DND-41 (cell line): Measurements from ENCODE around the gene GDPD4.

ENCODE experiments used
- ATAC-seq: fragments of 200-7000 bp; cut with Tn5 transposase; 3 replicates; pipeline ENCODE4 v1.9.1; 2021; ENCODE audit warnings: low read depth; ENCODE audit not compliant: insufficient read depth
- DNase-seq: peaks from one replicate; pipeline ENCODE4 v3.0.0-alpha.2; 2020
- H2AFZ ChIP-seq: 2 replicates; pipeline ENCODE4 v1.6.0; 2012; ENCODE audit warnings: low read depth, low read length
- H3K27ac ChIP-seq: 2 replicates; pipeline ENCODE4 v1.5.1; 2012; ENCODE audit warnings: low read length, inconsistent platforms
- H3K27me3 ChIP-seq: fragments of 200-600 bp; sonication (generic); 2 replicates; pipeline ENCODE4 v1.6.0; 2012; ENCODE audit warnings: low read length, mild to moderate bottlenecking, inconsistent platforms; ENCODE audit not compliant: insufficient read depth, poor library complexity
- H3K36me3 ChIP-seq: 2 replicates; pipeline ENCODE4 v1.5.1; 2012; ENCODE audit warnings: low read length, inconsistent platforms; ENCODE audit not compliant: insufficient read depth
- H3K4me1 ChIP-seq: 2 replicates; pipeline ENCODE4 v1.5.1; 2012; ENCODE audit warnings: mild to moderate bottlenecking, low read length; ENCODE audit not compliant: insufficient read depth
- H3K4me2 ChIP-seq: 2 replicates; pipeline ENCODE4 v1.6.0; 2012; ENCODE audit warnings: mild to moderate bottlenecking, moderate library complexity, low read length, inconsistent platforms; ENCODE audit not compliant: insufficient read depth
- H3K4me3 ChIP-seq, 2 experiments: fragments of 200-600 bp in 1 of 2; shearing (Covaris generic) in 1 of 2; 2 replicates each; pipeline ENCODE4 v1.5.1; 2012 to 2016; ENCODE audit warnings: inconsistent platforms in 2 of 2, low read length in 2 of 2, mild to moderate bottlenecking in 2 of 2, low read depth in 1 of 2, moderate library complexity in 1 of 2
- H3K79me2 ChIP-seq: 2 replicates; pipeline ENCODE4 v1.6.0; 2012; ENCODE audit warnings: low read length, inconsistent platforms; ENCODE audit not compliant: insufficient read depth
- H3K9ac ChIP-seq: 2 replicates; pipeline ENCODE4 v1.6.0; 2012; ENCODE audit warnings: low read depth, mild to moderate bottlenecking, inconsistent platforms, low read length, moderate library complexity
- H3K9me3 ChIP-seq: 2 replicates; pipeline ENCODE4 v1.5.1; 2012; ENCODE audit warnings: low read length, moderate library complexity, mild to moderate bottlenecking, inconsistent platforms; ENCODE audit not compliant: insufficient read depth, severe bottlenecking
- H4K20me1 ChIP-seq: 2 replicates; pipeline ENCODE4 v1.6.0; 2012; ENCODE audit warnings: low read length; ENCODE audit not compliant: insufficient read depth
- CTCF ChIP-seq: IDR thresholded peaks from 2 replicates; pipeline ENCODE4 v1.5.1; 2012; ENCODE audit warnings: borderline replicate concordance, low read length, moderate library complexity, mild to moderate bottlenecking; ENCODE audit not compliant: poor library complexity, severe bottlenecking; ENCODE audit errors: extremely low read depth
- EZH2 ChIP-seq: IDR thresholded peaks from 3 replicates; pipeline ENCODE4 v1.6.1; 2012; ENCODE audit warnings: borderline replicate concordance, low read depth, mild to moderate bottlenecking, moderate library complexity, low read length, inconsistent platforms; ENCODE audit not compliant: severe bottlenecking

GDPD4 gene

GRCh38 chr11:77312107-77312506 lies 10.6 kb upstream of the GDPD4 start:
- ATAC-seq = no peak
- H3K9me3 ChIP-seq = no peaks in the 10 kb centered on the region
- no peaks in the 10 kb centered on the region for H3K4me1 ChIP-seq
- no peaks in the 10 kb centered on the region for H3K27me3 ChIP-seq
- H3K27ac ChIP-seq = no peak overlapping the region
- no peak for DNase-seq
- no peaks in the 10 kb centered on the region for H3K79me2 ChIP-seq
- no peaks in the 10 kb centered on the region for H4K20me1 ChIP-seq
- no peak overlapping the region for H3K4me2 ChIP-seq
- no peak overlapping the region for H2AFZ ChIP-seq
- H3K9ac ChIP-seq = no peak overlapping the region
- H3K4me3 ChIP-seq = no peak overlapping the region
- no peak for TF ChIP-seq CTCF
- no peak for TF ChIP-seq EZH2
- H3K36me3 ChIP-seq = no peaks in the 10 kb centered on the region

GRCh38 chr11:77311701-77312100 lies 10.2 kb upstream of the GDPD4 start:
- ATAC-seq = no peak
- Histone ChIP-seq H3K9me3 (no peaks in the 10 kb centered on the region), H3K4me2 (no peak overlapping the region), H3K36me3 (no peaks in the 10 kb centered on the region), H3K9ac (no peak overlapping the region), H3K4me1 (no peaks in the 10 kb centered on the region), H4K20me1 (no peaks in the 10 kb centered on the region), H3K27ac (no peak overlapping the region), H3K27me3 (no peaks in the 10 kb centered on the region), H3K4me3 (no peak overlapping the region), H2AFZ (no peak overlapping the region), H3K79me2 (no peaks in the 10 kb centered on the region)
- DNase-seq = no peak
- TF ChIP-seq EZH2 = no peak
- TF ChIP-seq CTCF = no peak

GRCh38 chr11:77310721-77311120 lies 9.2 kb upstream of the GDPD4 start:
- TF ChIP-seq EZH2 (no peak), CTCF (no peak)
- Histone ChIP-seq H2AFZ (no peak overlapping the region), H3K4me2 (no peak overlapping the region), H3K27me3 (no peaks in the 10 kb centered on the region), H3K27ac (no peak overlapping the region), H3K4me3 (no peak overlapping the region), H3K9me3 (no peaks in the 10 kb centered on the region), H4K20me1 (no peaks in the 10 kb centered on the region), H3K36me3 (no peaks in the 10 kb centered on the region), H3K79me2 (no peaks in the 10 kb centered on the region), H3K9ac (no peak overlapping the region), H3K4me1 (no peaks in the 10 kb centered on the region)
- ATAC-seq (no peak), DNase-seq (no peak)
